Measurements from ENCODE around the gene TCF4. TPM values are rescaled to one million over a fixed set of nuclear protein-coding genes. Genes with fewer than 3 reads are reported as not detected.

TCF4 gene
- total RNA-seq, 4 donors from 2014 or later = 30.3 to 51.1 (median 40.1) TPM

DNA sequence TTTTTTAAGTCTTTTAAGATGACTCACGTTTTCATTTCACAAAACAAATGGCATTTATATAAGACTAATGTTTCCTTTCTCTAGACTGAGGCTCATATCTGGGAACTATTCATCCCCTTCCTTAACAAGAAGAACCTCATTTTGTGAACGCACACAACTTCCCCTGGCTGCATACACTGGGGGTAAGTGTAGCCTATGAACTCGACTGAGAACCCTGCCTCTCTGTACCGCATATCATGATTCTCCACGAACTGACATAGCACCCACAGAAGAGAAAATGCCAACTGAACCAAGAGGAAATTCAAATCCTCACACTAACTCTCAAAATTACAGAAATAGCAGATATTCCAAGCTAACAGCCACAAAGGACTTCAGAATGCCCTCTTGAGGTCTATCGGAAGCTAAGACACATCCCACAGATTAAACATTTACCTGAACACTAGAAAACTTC, 236.7 kb downstream of the TCF4 start:
- peaks cover 0 to 3% (median 0%) of the 10 kb centered on the region in 4 donors for H3K4me1 ChIP-seq
- no peak for DNase-seq
- intact Hi-C loops (cut with DNase I; ENCODE audit: low total_unique reads) (no loop called here), in situ Hi-C loops (cut with MboI; ENCODE audit: low pct_ligation_motif_present in 1 of 4, low pct_unique_long_range_greater_than_20kb in 1 of 4, low sequenced_read_pairs in 3 of 4) (no loop called here)
- H3K9me3 ChIP-seq = no peaks in the 10 kb centered on the region
- no peaks in the 10 kb centered on the region for H3K36me3 ChIP-seq
- WGBS, 2 donors (ENCODE audit: low coverage in 1 of 2) = 38 to 44% methylated on average over 4 to 6 of the region's 6 CpGs
- no peaks in the 10 kb centered on the region for H3K27me3 ChIP-seq
- no peak overlapping the region for H3K4me3 ChIP-seq
- TF ChIP-seq EP300 (IDR thresholded peaks at IDR 0.05; ENCODE audit: low read depth) (no peak), POLR2A (IDR thresholded peaks at IDR 0.05) (no peak), POLR2AphosphoS5 (IDR thresholded peaks at IDR 0.05) (no peak)
- TF ChIP-seq, protein P1, sequence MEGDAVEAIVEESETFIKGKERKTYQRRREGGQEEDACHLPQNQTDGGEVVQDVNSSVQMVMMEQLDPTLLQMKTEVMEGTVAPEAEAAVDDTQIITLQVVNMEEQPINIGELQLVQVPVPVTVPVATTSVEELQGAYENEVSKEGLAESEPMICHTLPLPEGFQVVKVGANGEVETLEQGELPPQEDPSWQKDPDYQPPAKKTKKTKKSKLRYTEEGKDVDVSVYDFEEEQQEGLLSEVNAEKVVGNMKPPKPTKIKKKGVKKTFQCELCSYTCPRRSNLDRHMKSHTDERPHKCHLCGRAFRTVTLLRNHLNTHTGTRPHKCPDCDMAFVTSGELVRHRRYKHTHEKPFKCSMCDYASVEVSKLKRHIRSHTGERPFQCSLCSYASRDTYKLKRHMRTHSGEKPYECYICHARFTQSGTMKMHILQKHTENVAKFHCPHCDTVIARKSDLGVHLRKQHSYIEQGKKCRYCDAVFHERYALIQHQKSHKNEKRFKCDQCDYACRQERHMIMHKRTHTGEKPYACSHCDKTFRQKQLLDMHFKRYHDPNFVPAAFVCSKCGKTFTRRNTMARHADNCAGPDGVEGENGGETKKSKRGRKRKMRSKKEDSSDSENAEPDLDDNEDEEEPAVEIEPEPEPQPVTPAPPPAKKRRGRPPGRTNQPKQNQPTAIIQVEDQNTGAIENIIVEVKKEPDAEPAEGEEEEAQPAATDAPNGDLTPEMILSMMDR (IDR thresholded peaks at IDR 0.05) = no peak
- peak overlapping the region in 1 of 4 donors; percentile 11 for H3K27ac ChIP-seq

GRCh38 chr18:55349685-55350084, 238.3 kb downstream of the TCF4 start:
- Histone ChIP-seq H3K27ac (no peak overlapping the region), H3K9me3 (no peaks in the 10 kb centered on the region), H3K27me3 (no peaks in the 10 kb centered on the region), H3K36me3 (no peaks in the 10 kb centered on the region), H3K4me1 (peaks cover 0 to 4% (median 0%) of the 10 kb centered on the region in 4 donors), H3K4me3 (no peak overlapping the region)
- WGBS, 2 donors (ENCODE audit: low coverage in 1 of 2) = 78 to 83% methylated on average over 1 of the region's 1 CpG
- no peak for DNase-seq
- intact Hi-C loops (cut with DNase I; ENCODE audit: low total_unique reads) (no loop called here), in situ Hi-C loops (cut with MboI; ENCODE audit: low pct_ligation_motif_present in 1 of 4, low pct_unique_long_range_greater_than_20kb in 1 of 4, low sequenced_read_pairs in 3 of 4) (loop anchor here in 1 of 4 donors (25.0 kb wide), 1 partner anchor 238 kb away; the partner anchor contains the start of gene TCF4)
- TF ChIP-seq, protein P1 (IDR thresholded peaks at IDR 0.05) = no peak
- TF ChIP-seq POLR2AphosphoS5 (IDR thresholded peaks at IDR 0.05) = no peak
- TF ChIP-seq POLR2A (IDR thresholded peaks at IDR 0.05) = no peak

DNA sequence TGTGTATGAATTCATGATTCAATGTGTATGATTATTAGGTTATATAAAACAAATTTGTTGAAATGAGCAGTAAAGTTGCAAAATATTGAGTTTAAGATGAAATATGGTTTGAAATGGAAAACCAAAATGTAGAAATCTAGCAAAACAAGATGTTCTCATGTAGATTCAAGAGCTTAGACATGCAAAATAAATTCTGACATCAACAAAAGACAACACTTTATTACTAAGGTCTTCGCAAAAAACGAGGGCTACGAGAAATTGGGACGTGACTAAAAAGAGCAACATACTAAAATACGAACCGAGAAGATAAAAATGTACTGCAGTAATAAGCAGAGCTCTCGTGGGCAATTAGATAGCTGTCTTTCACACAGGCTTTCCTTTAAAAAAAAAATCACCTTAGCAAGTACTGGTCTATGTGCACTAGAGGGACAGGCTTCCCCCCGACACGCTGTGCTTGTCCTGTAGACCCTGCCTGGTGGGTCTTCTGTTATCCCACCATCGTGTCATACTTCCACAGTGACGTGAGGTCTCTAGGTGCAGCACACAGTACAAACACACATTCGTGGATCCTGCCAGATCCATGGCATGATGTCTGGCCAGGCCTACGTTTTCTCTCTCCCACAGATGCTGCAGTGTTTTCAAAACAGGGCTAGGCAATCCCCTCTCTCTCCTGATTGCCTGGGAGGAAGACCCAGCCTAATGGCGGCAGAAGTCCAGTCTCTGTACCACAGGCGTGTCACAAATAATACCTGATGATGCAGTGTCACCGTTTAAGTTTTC, 240.8 kb downstream of the TCF4 start:
- H3K9me3 ChIP-seq = no peaks in the 10 kb centered on the region
- WGBS, 2 donors (ENCODE audit: low coverage in 1 of 2) = 74 to 91% methylated on average over 9 to 16 of the region's 16 CpGs
- no peaks in the 10 kb centered on the region for H3K36me3 ChIP-seq
- peaks cover 0 to 13% (median 2%) of the 10 kb centered on the region in 4 donors for H3K4me1 ChIP-seq
- in situ Hi-C loops (cut with MboI; ENCODE audit: low pct_ligation_motif_present in 1 of 4, low pct_unique_long_range_greater_than_20kb in 1 of 4, low sequenced_read_pairs in 3 of 4) = loop anchor here in 1 of 4 donors (25.0 kb wide), 1 partner anchor 240 kb away; the partner anchor contains the start of gene TCF4
- no peak for TF ChIP-seq EP300 (IDR thresholded peaks at IDR 0.05; ENCODE audit: low read depth)
- no peak for TF ChIP-seq POLR2A (IDR thresholded peaks at IDR 0.05)
- no peak for TF ChIP-seq POLR2AphosphoS5 (IDR thresholded peaks at IDR 0.05)
- TF ChIP-seq, protein P1 (IDR thresholded peaks at IDR 0.05) = no peak
- H3K27ac ChIP-seq = no peak overlapping the region
- H3K27me3 ChIP-seq = no peaks in the 10 kb centered on the region
- no peak overlapping the region for H3K4me3 ChIP-seq
- intact Hi-C loops (cut with DNase I; ENCODE audit: low total_unique reads) = no loop called here
- no peak for DNase-seq

GRCh38 chr18:55346387-55346786, 241.6 kb downstream of the TCF4 start:
- Histone ChIP-seq H3K4me1 (peaks cover 0 to 12% (median 2%) of the 10 kb centered on the region in 4 donors), H3K27ac (no peak overlapping the region), H3K4me3 (no peak overlapping the region), H3K36me3 (no peaks in the 10 kb centered on the region), H3K27me3 (no peaks in the 10 kb centered on the region), H3K9me3 (no peaks in the 10 kb centered on the region)
- intact Hi-C loops (cut with DNase I; ENCODE audit: low total_unique reads) (no loop called here), in situ Hi-C loops (cut with MboI; ENCODE audit: low pct_ligation_motif_present in 1 of 4, low pct_unique_long_range_greater_than_20kb in 1 of 4, low sequenced_read_pairs in 3 of 4) (loop anchor here in 1 of 4 donors (25.0 kb wide), 1 partner anchor 241 kb away; the partner anchor contains the start of gene TCF4)
- no peak for DNase-seq
- 70 to 77% methylated on average over 3 of the region's 3 CpGs for WGBS, 2 donors (ENCODE audit: low coverage in 1 of 2)
- TF ChIP-seq POLR2AphosphoS5 (IDR thresholded peaks at IDR 0.05) = no peak
- TF ChIP-seq, protein P1 (IDR thresholded peaks at IDR 0.05) = no peak
- no peak for TF ChIP-seq EP300 (IDR thresholded peaks at IDR 0.05; ENCODE audit: low read depth)
- no peak for TF ChIP-seq POLR2A (IDR thresholded peaks at IDR 0.05)
